Measurements from ENCODE around the gene SELENBP1. TPM values are rescaled to one million over a fixed set of nuclear protein-coding genes. Genes with fewer than 3 reads are reported as not detected.

SELENBP1 gene
- polyA plus RNA-seq, 1 of the 3 experiments (the other 2 are of a cell fraction) = 0.16 TPM

DNA sequence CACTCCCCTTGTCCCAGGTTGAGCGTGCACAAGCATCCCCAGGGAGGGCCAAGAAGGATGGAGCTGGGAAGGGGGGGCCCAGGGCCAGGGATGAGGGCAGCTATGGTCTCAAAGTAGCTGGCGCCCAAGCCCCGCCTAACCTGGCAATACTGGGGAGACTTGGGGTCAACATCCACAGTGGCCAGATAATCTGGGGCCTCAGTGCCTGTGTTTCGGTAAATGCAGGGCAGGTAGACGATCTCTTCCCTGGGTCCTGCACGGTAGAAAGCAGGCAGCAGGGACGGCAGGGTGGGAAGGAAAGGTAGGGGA is 3.2 kb downstream of the SELENBP1 start:
- H3K27me3 ChIP-seq (ENCODE audit: insufficient read depth) = no peaks in the 10 kb centered on the region
- WGBS (ENCODE audit: low lambda C conversion rate) = 80% methylated on average over 7 of the region's 7 CpGs
- no peaks in the 10 kb centered on the region for H3K9me2 ChIP-seq
- H3K79me2 ChIP-seq (ENCODE audit: insufficient read depth) = no peaks in the 10 kb centered on the region
- no peak overlapping the region for H3K9ac ChIP-seq
- TF ChIP-seq POLR2AphosphoS5 (IDR thresholded peaks at IDR 0.05; ENCODE audit: low read depth, low read length) (no peak), RAD21 (IDR thresholded peaks at IDR 0.05; ENCODE audit: low read length) (no peak), TCF12 (IDR thresholded peaks at IDR 0.05) (no peak), NRF1 (IDR thresholded peaks at IDR 0.05; ENCODE audit: low read depth, low read length) (no peak), USF2 (IDR thresholded peaks at IDR 0.05; ENCODE audit: borderline replicate concordance, low read depth, low read length) (no peak), CHD2 (IDR thresholded peaks at IDR 0.05; ENCODE audit: low read length, partially characterized antibody) (no peak), EP300 (IDR thresholded peaks at IDR 0.05; ENCODE audit: borderline replicate concordance in 1 of 2, low read depth in 1 of 2, low read length in 1 of 2) (no peak), YY1 (IDR thresholded peaks at IDR 0.05; ENCODE audit: low read depth) (no peak), RFX5 (IDR thresholded peaks at IDR 0.05; ENCODE audit: low read length) (no peak), EZH2phosphoT487 (IDR thresholded peaks at IDR 0.05; ENCODE audit: borderline replicate concordance, low read depth) (no peak), MEF2A (IDR thresholded peaks at IDR 0.05; ENCODE audit: borderline replicate concordance, low read depth) (no peak), GATA2 (CRISPR knock-in tag; IDR thresholded peaks at IDR 0.05) (no peak), REST (IDR thresholded peaks at IDR 0.05; ENCODE audit: low read depth, low read length) (no peak), TEAD4 (IDR thresholded peaks at IDR 0.05; ENCODE audit: borderline replicate concordance, insufficient read depth) (no peak), GABPA (IDR thresholded peaks at IDR 0.05; ENCODE audit: low read depth) (no peak), NFIC (IDR thresholded peaks at IDR 0.05; ENCODE audit: borderline replicate concordance) (no peak), MXI1 (IDR thresholded peaks at IDR 0.05; ENCODE audit: low read depth, low read length) (no peak)
- TF ChIP-seq, protein P1, sequence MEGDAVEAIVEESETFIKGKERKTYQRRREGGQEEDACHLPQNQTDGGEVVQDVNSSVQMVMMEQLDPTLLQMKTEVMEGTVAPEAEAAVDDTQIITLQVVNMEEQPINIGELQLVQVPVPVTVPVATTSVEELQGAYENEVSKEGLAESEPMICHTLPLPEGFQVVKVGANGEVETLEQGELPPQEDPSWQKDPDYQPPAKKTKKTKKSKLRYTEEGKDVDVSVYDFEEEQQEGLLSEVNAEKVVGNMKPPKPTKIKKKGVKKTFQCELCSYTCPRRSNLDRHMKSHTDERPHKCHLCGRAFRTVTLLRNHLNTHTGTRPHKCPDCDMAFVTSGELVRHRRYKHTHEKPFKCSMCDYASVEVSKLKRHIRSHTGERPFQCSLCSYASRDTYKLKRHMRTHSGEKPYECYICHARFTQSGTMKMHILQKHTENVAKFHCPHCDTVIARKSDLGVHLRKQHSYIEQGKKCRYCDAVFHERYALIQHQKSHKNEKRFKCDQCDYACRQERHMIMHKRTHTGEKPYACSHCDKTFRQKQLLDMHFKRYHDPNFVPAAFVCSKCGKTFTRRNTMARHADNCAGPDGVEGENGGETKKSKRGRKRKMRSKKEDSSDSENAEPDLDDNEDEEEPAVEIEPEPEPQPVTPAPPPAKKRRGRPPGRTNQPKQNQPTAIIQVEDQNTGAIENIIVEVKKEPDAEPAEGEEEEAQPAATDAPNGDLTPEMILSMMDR (IDR thresholded peaks at IDR 0.05) = no peak
- TF ChIP-seq, protein P2, sequence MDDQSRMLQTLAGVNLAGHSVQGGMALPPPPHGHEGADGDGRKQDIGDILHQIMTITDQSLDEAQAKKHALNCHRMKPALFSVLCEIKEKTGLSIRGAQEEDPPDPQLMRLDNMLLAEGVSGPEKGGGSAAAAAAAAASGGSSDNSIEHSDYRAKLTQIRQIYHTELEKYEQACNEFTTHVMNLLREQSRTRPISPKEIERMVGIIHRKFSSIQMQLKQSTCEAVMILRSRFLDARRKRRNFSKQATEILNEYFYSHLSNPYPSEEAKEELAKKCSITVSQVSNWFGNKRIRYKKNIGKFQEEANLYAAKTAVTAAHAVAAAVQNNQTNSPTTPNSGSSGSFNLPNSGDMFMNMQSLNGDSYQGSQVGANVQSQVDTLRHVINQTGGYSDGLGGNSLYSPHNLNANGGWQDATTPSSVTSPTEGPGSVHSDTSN (IDR thresholded peaks at IDR 0.05) = no peak
- TF ChIP-seq, protein P3, sequence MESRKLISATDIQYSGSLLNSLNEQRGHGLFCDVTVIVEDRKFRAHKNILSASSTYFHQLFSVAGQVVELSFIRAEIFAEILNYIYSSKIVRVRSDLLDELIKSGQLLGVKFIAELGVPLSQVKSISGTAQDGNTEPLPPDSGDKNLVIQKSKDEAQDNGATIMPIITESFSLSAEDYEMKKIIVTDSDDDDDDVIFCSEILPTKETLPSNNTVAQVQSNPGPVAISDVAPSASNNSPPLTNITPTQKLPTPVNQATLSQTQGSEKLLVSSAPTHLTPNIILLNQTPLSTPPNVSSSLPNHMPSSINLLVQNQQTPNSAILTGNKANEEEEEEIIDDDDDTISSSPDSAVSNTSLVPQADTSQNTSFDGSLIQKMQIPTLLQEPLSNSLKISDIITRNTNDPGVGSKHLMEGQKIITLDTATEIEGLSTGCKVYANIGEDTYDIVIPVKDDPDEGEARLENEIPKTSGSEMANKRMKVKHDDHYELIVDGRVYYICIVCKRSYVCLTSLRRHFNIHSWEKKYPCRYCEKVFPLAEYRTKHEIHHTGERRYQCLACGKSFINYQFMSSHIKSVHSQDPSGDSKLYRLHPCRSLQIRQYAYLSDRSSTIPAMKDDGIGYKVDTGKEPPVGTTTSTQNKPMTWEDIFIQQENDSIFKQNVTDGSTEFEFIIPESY (IDR thresholded peaks at IDR 0.05; ENCODE audit: borderline replicate concordance, low read depth) = no peak
- H3K4me1 ChIP-seq (ENCODE audit: control insufficient read depth in 1 of 2, insufficient read depth in 2 of 2, low read depth in 1 of 2, low read length in 1 of 2) = peaks cover 0 to 15% of the 10 kb centered on the region in 2 experiments; a peak in 1 of 4 replicates
- no peaks in the 10 kb centered on the region for H4K20me1 ChIP-seq (ENCODE audit: insufficient read depth)
- no peak for DNase-seq
- H3F3A ChIP-seq (replicated peaks; ENCODE audit: insufficient read depth) = no peaks in the 10 kb centered on the region
- no peak overlapping the region for H3K4me3 ChIP-seq (ENCODE audit: low read depth in 2 of 2, low read length in 1 of 2)
- no peaks in the 10 kb centered on the region for H3K9me3 ChIP-seq
- no peak overlapping the region for H3K4me2 ChIP-seq
- POLR2A ChIA-PET = no interaction called here
- no peak overlapping the region for H3K27ac ChIP-seq (ENCODE audit: low read depth in 2 of 2, low read length in 1 of 2)
- H2AFZ ChIP-seq (ENCODE audit: low read depth) = no peak overlapping the region
- CTCF ChIA-PET = interaction anchor here (1.4 to 2.5 kb wide), 3 partner anchors 13 to 68 kb away, joined by 3 to 10 read pairs (median 5); no protein-coding TSS in a partner anchor
- H3K36me3 ChIP-seq (replicated peaks in 1 of 2; ENCODE audit: control insufficient read depth in 1 of 2, insufficient read depth in 2 of 2, low read length in 1 of 2) = no peaks in the 10 kb centered on the region
